Neural cell (in vitro differentiated cells): ENCODE results near the gene EMC7. TPM values are rescaled to one million over a fixed set of nuclear protein-coding genes. Genes with fewer than 3 reads are reported as not detected.

Experiments
- H2AFZ ChIP-seq: fragments of 200-600, 300-800 bp; sonication (generic), shearing (Covaris generic); 2 replicates; pipeline ENCODE4 v1.6.0; 2014; ENCODE audit warnings: low read depth, mild to moderate bottlenecking, antibody characterized with exemption, low read length, moderate library complexity
- H3F3A ChIP-seq: fragments of 200-600 bp; shearing (Covaris generic); 2 replicates; pipeline ENCODE4 v1.6.1; 2016; ENCODE audit warnings: mild to moderate bottlenecking, moderate library complexity, mixed read lengths, antibody characterized with exemption, low read length; ENCODE audit not compliant: insufficient read depth, poor library complexity, severe bottlenecking
- H3K27ac ChIP-seq: fragments of 200-600, 300-800 bp; sonication (generic), shearing (Covaris generic); 2 replicates; pipeline ENCODE4 v1.5.1; 2014; ENCODE audit warnings: mild to moderate bottlenecking, low read length, moderate library complexity
- H3K27me3 ChIP-seq: fragments of 300-800, 200-600 bp; sonication (generic), shearing (Covaris generic); 2 replicates; pipeline ENCODE4 v1.6.0; 2014; ENCODE audit warnings: mild to moderate bottlenecking, low read depth, low read length, moderate library complexity; ENCODE audit not compliant: insufficient read depth
- H3K36me3 ChIP-seq: fragments of 300-800, 200-600 bp; sonication (generic), shearing (Covaris generic); 2 replicates; pipeline ENCODE4 v1.5.1; 2014; ENCODE audit warnings: mild to moderate bottlenecking, antibody characterized with exemption, low read length, moderate library complexity; ENCODE audit not compliant: insufficient read depth
- H3K4me2 ChIP-seq: fragments of 300-800, 200-600 bp; sonication (generic), shearing (Covaris generic); 2 replicates; pipeline ENCODE4 v1.6.0; 2014; ENCODE audit warnings: mild to moderate bottlenecking, low read length
- H3K4me3 ChIP-seq: fragments of 300-800, 200-600 bp; sonication (generic), shearing (Covaris generic); 2 replicates; pipeline ENCODE4 v1.5.1; 2014; ENCODE audit warnings: mild to moderate bottlenecking, low read length, moderate library complexity
- H3K79me2 ChIP-seq: fragments of 200-600 bp; shearing (Covaris generic); replicated peaks from 2 replicates; pipeline ENCODE4 v1.6.0; 2014; ENCODE audit warnings: mild to moderate bottlenecking, low read length, moderate library complexity; ENCODE audit not compliant: insufficient read depth
- H3K9ac ChIP-seq: fragments of 300-800, 200-600 bp; sonication (generic), shearing (Covaris generic); 2 replicates; pipeline ENCODE4 v1.6.1; 2016; ENCODE audit warnings: mild to moderate bottlenecking, low read length, mixed read lengths
- H3K9me2 ChIP-seq: fragments of 200-600 bp; shearing (Covaris generic); 2 replicates; pipeline ENCODE4 v1.6.1; 2016; ENCODE audit warnings: mild to moderate bottlenecking, low read length, mixed read lengths; ENCODE audit not compliant: insufficient read depth
- H3K9me3 ChIP-seq: fragments of 200-600, 300-800 bp; sonication (generic), shearing (Covaris generic); 2 replicates; pipeline ENCODE4 v1.6.1; 2016; ENCODE audit warnings: mild to moderate bottlenecking, mixed run types, low read length, moderate library complexity, mixed read lengths
- H4K20me1 ChIP-seq: fragments of 200-600 bp; shearing (Covaris generic); 2 replicates; pipeline ENCODE4 v1.6.1; 2016; ENCODE audit warnings: mild to moderate bottlenecking, mixed run types; ENCODE audit not compliant: insufficient read depth
- CTCF ChIP-seq: fragments of 450-650 bp; IDR thresholded peaks from 2 replicates; pipeline ENCODE4 v1.5.1; 2014; ENCODE audit warnings: antibody characterized with exemption, mild to moderate bottlenecking, moderate library complexity; ENCODE audit not compliant: poor library complexity, severe bottlenecking
- EP300 ChIP-seq: fragments of 450-650 bp; conservative IDR thresholded peaks from 2 replicates; pipeline ENCODE4 v1.6.1; 2014; ENCODE audit warnings: antibody characterized with exemption, mild to moderate bottlenecking, moderate library complexity; ENCODE audit not compliant: poor library complexity, severe bottlenecking
- EZH2 ChIP-seq: fragments of 200-600, 300-800 bp; shearing (Covaris generic), sonication (generic); IDR thresholded peaks from 2 replicates; pipeline ENCODE4 v1.6.1; 2014; ENCODE audit warnings: antibody characterized with exemption, low read length, borderline replicate concordance, mild to moderate bottlenecking; ENCODE audit not compliant: insufficient read depth, poor library complexity, severe bottlenecking
- MXI1 ChIP-seq: fragments of 450-650 bp; conservative IDR thresholded peaks from 2 replicates; pipeline ENCODE4 v1.6.1; 2014; ENCODE audit warnings: antibody characterized with exemption, mild to moderate bottlenecking; ENCODE audit not compliant: poor library complexity, severe bottlenecking
- POLR2AphosphoS5 ChIP-seq: IDR thresholded peaks from 2 replicates; pipeline ENCODE4 v1.6.1; 2012
- RAD21 ChIP-seq: fragments of 450-650 bp; conservative IDR thresholded peaks from 2 replicates; pipeline ENCODE4 v1.6.1; 2014; ENCODE audit warnings: antibody characterized with exemption, mild to moderate bottlenecking, moderate library complexity
- REST ChIP-seq: IDR thresholded peaks from 2 replicates; pipeline ENCODE4 v1.6.1; 2012; ENCODE audit warnings: borderline replicate concordance
- SMC3 ChIP-seq: fragments of 450-650 bp; conservative IDR thresholded peaks from 2 replicates; pipeline ENCODE4 v1.6.1; 2014; ENCODE audit warnings: antibody characterized with exemption, mild to moderate bottlenecking, moderate library complexity; ENCODE audit not compliant: poor library complexity
- TAF1 ChIP-seq: IDR thresholded peaks from 2 replicates; pipeline ENCODE4 v1.6.1; 2012; ENCODE audit warnings: low read depth
- polyA plus RNA-seq: library from polyadenylated mRNA; depleted of rRNA; stranded (reverse); fragments of >200 nt; gene quantifications from 2 replicates; pipeline ENCODE4 v1.2.3, GENCODE V29; 2014

Gene EMC7
- polyA plus RNA-seq, 1 donor from 2014 or later, result 65.7 TPM

GRCh38 chr15:34106423-34106822 is 4.8 kb upstream of the EMC7 start:
- H3K9ac ChIP-seq, result no peak overlapping the region
- no peaks in the 10 kb centered on the region for H3K27me3 ChIP-seq
- no peak overlapping the region for H3K4me2 ChIP-seq
- H3K36me3 ChIP-seq, result no peaks in the 10 kb centered on the region
- no peak overlapping the region for H3K27ac ChIP-seq
- H3K9me2 ChIP-seq, result no peaks in the 10 kb centered on the region
- H3K4me3 ChIP-seq, result no peak overlapping the region
- H2AFZ ChIP-seq, result no peak overlapping the region
- H3K79me2 ChIP-seq, result peaks cover under 1% of the 10 kb centered on the region
- no peaks in the 10 kb centered on the region for H3K9me3 ChIP-seq
- TF ChIP-seq EZH2 (no peak), POLR2AphosphoS5 (no peak), REST (no peak), MXI1 (no peak), SMC3 (no peak), TAF1 (no peak), EP300 (no peak), CTCF (no peak), RAD21 (no peak)
- no peaks in the 10 kb centered on the region for H3F3A ChIP-seq
- H4K20me1 ChIP-seq, result no peaks in the 10 kb centered on the region

- peak overlapping the region; percentile 84 for H3K4me3 ChIP-seq
- TF ChIP-seq MXI1 (peak; percentile 70), EZH2 (no peak), POLR2AphosphoS5 (no peak), RAD21 (peak; percentile 30), EP300 (no peak)
These were observed 688 bp upstream of the EMC7 start for GRCh38 chr15:34102175-34102925.

More at GRCh38 chr15:34102175-34102925, 688 bp upstream of the EMC7 start:
- H3K9me3 ChIP-seq, result no peaks in the 10 kb centered on the region
- H3K4me2 ChIP-seq, result peak overlapping the region; percentile 96
- peaks cover 30% of the 10 kb centered on the region for H3K79me2 ChIP-seq
- no peaks in the 10 kb centered on the region for H4K20me1 ChIP-seq
- peak overlapping the region; percentile 63 for H3K9ac ChIP-seq
- peak overlapping the region; percentile 95 for H2AFZ ChIP-seq
- no peaks in the 10 kb centered on the region for H3K27me3 ChIP-seq
- H3K9me2 ChIP-seq, result no peaks in the 10 kb centered on the region
- H3K36me3 ChIP-seq, result peaks cover 5% of the 10 kb centered on the region
- peak overlapping the region; percentile 74 for H3K27ac ChIP-seq
- H3F3A ChIP-seq, result peaks cover 3% of the 10 kb centered on the region
